GM19238 (cell line): ENCODE data around the gene ZMIZ2.
"Not testable (repeated sequence)": the region's sequence is repeated elsewhere in the genome, so short reads cannot be mapped to it uniquely, and the experiment has no call there.

Source experiments
- DNase-seq: peaks from one replicate; pipeline ENCODE4 v3.0.0; 2011; ENCODE audit warnings: low spot score; ENCODE audit not compliant: insufficient read length

The ZMIZ2 gene

DNA sequence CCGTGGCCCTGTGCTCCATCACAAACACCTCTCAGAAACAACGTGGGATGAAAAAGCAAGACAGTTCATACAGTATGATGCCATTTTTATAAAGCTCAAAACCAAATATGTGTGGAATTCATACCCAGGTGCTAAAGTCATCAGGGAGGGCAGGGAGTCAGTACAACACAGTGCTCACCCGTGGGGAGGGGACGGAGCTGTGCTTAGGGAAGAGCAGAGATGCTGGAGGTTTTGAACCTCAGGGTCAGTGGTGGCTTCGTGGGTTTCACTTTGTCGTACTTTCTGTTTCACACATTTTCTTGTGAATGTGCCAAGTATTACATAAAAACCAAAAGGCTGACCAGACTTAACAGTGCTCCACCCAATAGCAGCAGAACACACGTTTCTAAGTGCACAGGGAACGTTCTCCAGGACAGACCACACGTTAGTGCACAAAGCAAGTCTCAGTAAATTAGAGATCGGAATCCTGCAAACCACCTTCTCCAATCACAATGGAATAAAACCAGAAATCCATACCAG is 21.2 kb downstream of the ZMIZ2 start:
- peak; percentile 60 for DNase-seq

DNA sequence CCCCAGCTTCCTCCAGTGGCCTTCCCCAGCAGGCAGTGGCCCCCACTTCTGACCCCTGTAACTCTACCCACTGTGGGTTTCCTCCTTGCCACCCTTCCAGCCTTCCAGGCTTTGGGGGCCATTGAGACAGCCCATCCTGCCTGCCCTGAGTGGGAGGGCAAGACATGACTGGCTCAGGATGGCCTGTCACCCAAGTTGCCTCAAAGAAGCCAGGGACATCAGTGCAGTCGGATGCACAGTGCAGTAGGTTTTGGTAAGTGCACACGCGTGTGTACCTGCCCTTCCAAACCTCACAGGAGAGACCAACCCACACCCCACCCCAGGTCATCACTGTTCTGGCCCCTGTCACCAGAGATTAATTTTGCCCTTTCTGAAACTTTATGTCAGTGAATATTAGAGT is 22.7 kb downstream of the ZMIZ2 start:
- DNase-seq = no peak

DNA sequence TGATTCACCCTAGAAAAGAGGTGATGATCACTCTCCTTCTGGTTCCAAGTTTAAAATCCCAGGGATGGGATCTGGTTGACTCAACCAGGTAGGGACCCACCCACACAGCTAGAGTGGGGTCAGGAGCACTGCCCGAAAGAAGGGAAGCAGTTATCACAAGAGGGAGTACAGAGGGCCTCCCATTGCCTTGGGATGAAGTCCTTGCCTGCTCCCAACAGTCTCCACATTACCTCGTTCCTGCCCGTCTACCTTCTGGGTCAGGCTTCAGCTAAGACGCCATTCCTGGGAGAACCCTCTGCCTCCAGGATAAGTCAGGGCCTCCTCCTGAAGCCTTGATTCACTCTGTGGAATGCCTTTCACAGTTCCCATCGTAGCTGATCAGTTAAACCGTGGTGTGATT is 23.8 kb downstream of the ZMIZ2 start:
- no peak for DNase-seq

DNA sequence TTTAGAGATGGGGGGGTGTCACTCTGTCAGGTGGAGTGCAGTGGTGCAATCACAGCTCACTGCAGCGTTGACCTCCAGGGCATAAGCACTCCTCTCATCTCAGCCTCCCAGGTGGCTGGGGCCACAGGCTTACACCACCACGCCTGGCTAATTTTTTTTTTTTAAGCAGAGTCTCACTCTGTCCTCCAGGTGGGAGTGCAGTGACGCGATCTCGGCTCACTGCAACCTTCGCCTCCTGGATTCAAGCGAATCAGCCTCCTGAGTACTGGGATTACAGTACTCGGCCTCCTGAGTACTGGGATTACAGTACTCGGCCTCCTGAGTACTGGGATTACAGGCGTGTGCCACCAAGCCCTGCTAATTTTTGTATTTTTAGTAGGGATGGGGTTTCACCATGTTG is 24.2 kb downstream of the ZMIZ2 start:
- DNase-seq = no peak

DNA sequence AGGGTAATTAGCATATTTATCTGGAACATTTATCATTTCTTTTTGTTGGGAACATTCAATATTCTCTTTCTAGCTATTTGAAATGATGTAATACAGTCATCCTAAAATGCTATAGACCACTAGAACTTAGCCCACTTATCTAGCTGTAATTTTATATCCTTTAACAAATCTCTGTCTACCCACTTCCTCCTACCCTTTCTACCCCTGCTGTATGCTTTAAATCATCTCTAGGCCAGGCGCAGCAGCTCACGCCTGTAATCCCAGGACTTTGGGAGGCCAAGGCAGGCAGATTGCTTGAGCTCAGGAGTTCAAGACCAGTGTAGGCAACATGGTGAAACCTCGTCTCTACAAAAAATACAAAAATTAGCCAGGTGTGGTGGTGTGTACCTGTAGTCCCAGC is 25.8 kb downstream of the ZMIZ2 start:
- not testable (repeated sequence) for DNase-seq

DNA sequence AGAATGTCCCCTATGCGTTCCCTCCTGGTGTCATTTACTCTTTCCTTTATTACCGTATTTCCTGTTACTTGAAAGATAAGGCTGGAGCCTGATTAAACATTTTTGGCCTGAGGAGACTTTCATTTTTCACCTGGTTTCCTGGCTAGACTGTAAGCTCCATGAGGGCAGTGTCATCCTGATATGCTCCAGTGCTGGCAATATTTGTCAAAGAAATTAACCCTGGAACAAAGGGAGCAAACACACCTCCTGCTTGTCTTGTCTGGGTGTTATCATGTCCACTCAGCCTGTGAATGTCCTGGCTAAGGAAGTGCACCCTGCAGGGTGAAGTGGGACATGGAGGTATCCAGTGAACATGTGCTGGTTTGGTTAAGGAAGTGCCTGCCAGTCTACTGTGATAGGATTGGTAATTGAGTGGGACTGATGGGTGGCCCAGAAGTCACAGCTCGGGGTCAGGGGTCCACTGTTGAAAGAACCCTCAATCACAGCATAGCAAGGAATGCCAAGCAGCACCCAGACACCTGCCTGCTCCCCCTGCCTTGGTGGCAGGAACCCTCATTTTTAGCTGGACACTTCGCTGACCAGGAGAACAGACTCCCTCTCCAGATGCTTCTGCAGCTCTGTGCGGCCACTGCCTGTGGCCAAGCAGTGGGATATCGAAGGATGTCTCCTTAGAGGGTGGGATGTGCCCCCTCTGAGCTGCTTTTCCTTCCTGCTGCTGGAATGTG is 26.9 kb downstream of the ZMIZ2 start:
- DNase-seq = no peak

DNA sequence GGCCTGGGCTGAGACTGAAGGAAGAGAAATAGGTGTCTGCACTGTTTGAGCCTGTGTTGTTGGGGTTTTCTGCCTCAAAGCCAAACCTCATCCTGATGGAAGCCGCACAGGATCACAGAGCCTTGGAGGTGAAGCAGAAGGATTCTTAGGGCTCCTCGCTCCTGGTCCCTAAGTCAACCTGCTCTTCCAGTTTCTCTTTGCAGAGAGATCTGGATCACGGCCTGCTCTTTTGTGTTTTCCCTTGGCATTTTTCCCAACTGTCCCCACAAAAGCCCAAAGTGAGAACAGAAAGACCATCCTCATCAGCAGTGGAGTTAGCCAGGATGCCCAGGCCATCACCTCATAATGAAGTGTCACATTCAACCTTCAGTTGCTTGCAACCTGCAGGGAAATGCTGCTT is 27.6 kb downstream of the ZMIZ2 start:
- no peak for DNase-seq

DNA sequence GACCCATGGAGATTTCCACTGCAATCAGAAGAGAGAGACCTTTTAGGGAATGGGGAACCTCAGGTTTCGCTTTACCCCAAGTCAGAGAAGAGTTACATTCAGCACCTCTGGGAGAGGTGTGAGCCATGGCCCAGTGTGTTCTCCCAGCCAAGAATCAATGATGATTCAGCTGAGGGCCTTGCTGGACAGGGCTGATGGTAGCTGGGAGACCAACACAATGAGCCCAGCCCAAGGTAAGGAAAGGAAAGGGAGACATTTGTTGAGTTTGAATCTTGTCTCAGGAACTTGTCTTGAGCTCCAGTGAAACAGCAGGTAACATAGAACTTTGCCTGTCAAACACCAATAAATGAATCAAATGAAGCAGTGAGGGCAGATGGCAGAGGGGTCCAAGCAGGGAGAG is 33.8 kb downstream of the ZMIZ2 start:
- DNase-seq = no peak

DNA sequence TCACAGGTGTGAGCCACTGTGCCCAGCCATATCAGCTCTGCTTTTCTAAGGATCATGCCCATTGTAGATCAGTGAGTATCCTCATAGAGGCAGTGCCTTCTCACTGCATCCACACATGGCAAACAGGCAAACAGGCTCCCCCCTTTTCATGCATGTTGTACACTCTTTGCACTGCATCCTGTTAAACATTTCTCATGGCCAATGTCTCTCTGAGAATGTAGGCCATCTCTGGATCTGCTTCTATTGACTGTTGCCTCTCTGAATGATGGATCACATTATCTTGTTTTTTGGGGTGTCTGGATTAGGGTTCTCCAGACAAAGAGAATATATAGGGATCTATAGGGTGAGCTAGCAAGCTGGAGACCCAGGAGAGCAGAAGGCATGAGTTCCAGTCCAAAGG is 34.8 kb downstream of the ZMIZ2 start:
- DNase-seq = no peak

DNA sequence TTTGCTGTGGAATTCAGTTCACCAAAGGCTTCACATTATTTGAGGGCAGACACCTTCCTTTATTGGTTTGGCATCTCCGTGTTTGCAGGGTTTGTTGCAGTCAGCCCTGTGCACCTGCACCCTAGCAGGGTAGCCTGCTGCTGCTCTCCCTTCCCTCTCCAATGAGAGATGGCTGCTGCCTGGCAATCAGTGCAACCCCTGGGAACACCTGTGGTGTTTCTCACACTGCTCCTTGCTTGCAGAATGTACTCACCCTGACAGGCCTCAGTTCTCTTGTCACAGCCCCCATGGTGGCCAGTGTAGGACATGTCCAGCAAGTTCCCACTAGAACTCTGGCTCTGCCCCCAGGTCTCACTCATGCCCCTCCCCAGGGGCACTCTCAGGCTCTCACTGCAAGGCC is 35.7 kb downstream of the ZMIZ2 start:
- DNase-seq = no peak

DNA sequence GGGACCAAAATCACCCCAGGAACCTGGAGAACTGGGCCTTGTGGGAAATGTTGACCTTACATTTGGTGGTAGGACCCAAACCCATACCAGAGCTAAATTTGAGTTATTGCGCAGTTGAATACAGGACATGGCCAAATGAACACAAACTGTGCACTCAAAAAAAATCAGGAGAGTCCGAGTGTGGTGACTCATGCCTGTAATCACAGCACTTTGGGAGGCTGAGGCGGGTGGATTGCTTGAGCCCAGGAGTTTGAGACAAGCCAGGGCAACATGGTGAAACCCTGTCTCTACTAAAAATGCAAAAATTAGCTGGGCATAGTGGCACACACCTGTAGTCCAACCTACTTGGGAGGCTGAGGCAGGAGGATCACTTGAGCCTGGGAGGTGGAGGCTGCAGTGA is 36.6 kb downstream of the ZMIZ2 start:
- not testable (repeated sequence) for DNase-seq

DNA sequence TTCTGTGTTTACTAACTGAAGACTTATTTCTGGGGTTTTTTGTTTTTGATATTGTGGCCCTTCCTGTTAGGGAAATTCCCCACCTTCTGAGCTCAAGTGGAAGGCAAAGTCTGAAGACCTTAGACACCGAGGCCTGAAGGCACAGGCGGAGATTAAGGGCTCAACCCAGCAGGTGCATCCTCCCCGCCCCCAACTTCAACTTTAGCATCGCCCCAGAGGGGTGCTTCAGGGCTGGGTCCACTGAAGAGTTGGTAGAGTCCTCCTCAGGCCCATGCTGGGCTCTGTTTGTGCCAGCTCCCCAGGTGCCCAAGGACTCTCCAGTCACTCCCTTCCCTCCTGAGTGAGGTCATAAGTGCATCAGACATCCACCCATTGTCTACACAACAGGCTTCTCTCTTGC is 38.4 kb downstream of the ZMIZ2 start:
- DNase-seq = no peak

DNA sequence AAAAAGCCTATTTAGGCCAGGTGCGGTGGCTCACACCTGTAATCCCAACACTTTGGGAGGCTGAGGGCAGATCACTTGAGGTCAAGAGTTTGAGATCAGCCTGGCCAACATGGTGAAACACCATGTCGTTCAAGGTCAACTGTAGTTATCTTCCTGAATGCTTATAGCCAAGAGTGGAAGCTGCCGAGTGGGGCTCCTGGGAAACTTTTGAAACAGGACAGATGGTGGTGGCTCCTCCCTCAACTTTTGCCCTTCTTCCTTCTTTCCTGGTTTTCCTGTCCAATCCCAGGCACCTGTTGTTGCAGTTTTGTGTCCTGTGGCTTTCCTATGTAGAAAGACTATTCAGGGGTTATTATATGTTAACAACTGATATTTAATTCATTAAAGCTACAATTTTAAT is 39.1 kb downstream of the ZMIZ2 start:
- no peak for DNase-seq

DNA sequence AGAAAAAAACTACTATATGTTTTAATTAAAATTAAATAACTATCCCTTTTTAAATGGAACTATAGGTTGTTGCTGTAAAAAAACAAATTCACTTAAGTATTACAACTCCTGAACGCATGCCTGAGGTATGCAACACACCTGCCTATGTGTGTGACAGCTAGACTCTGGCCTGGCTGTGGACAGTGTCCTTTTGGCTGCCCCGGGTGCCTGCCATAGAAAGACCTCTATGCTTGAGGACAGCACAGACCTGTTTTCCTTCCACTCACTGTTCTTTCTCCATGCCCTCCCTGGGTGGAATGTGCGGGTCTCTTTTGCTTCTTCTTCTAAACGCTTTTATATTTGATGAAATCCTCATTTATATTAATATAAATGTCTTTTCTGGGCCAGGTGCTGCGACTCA is 41.3 kb downstream of the ZMIZ2 start:
- no peak for DNase-seq

DNA sequence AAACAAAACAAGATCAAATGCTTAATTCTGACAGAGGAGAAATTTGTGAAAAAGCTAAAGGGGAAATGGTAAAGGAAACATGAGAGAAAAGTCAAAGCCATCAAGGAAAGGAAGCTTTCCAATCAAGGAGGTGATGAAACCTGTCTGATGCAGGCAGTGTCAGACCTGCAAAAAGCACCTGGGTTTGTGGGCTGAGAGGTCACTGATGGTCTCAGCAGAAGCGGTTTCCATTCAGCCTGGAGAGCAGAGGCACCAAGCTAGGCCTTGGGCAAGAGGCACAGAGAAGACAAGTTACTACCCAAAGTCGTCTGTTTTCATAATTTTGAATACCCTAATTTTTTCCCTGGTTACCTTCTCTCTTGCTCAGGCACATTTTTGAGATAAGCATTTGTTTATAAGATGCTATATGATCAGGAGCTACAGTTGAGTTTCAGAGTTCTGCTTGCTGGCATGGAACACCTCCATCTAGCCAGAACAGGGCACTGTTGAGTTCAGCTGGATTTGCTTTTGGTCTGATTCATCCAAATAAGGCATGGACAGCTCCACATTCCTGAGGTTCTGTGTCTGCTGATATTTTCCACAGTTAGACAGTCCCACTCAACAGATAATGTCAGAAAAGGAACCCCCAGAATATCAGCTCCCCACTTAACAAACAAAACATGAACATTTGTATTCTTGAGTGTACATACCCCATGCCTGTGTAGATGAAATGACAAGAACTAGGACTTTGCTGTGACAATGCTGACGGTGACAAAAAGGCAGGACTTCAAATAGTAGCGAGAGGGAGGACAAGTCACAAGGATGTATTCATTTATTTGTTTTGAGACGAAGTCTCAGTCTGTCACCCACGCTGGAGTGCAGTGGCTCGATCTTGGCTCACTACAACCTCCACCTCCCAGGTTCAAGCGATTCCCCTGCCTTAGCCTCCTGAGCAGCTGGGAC is 42.9 kb downstream of the ZMIZ2 start:
- no peak for DNase-seq

DNA sequence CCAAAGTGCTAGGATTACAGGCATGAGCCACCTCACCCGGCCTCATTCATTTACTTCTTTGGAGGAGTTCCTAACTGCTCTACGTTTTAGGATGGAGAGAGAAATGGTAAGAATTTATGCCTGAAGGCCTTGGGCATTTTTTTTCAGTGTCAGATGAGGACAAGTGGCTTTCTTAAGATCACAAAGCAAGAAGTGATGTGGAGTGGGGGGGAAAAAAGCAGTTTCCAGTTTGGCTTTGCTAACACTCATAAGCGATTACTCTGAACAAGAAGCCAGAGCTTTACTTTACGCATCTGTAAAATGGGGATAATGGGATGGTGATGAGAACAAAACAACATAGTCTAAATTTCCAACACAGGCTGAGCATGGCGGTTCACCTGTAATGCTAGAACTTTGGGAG is 45.3 kb downstream of the ZMIZ2 start:
- no peak for DNase-seq

DNA sequence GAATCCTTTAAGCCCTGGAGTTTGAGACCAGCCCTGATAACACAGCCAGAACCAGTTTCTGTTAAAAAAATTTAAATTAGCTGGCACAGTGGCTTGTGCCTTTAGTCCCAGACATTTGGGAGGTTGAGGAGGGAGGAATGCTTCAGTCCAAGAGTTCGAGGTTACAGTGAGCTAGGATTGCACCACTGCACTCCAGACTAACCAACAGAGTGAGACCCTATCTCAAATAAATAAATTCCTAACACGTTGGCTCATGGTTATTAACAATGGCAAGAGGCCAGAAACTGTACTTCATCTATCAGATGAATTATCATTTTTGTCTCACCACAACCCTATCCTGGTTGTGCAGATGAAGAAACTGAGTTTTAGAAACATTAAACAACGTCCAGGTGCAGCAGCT is 45.7 kb downstream of the ZMIZ2 start:
- DNase-seq = no peak

DNA sequence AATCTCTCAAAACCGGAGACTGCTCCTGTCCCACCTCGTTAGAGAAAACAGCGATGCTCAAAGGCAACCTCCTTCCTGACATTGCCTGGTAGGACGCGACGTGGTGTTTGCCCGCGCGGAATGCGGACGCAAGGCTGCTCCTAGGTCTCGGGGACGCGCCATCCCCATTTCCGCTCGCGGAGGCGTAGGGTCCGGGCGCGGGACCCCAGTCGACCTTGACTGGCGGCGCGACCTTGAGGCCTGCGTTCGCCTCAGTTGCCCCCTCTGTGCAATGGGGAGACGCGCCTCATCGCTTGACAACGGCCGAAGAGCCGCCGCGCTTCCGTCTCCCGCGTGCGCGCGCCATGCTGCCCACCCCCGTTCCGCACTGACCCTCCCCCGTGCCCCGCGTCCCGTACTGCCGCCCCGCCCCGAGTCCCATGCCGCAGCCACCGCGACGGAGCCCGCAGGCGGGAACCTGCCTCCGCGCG is 47.4 kb downstream of the ZMIZ2 start:
- DNase-seq = peak; percentile 44

DNA sequence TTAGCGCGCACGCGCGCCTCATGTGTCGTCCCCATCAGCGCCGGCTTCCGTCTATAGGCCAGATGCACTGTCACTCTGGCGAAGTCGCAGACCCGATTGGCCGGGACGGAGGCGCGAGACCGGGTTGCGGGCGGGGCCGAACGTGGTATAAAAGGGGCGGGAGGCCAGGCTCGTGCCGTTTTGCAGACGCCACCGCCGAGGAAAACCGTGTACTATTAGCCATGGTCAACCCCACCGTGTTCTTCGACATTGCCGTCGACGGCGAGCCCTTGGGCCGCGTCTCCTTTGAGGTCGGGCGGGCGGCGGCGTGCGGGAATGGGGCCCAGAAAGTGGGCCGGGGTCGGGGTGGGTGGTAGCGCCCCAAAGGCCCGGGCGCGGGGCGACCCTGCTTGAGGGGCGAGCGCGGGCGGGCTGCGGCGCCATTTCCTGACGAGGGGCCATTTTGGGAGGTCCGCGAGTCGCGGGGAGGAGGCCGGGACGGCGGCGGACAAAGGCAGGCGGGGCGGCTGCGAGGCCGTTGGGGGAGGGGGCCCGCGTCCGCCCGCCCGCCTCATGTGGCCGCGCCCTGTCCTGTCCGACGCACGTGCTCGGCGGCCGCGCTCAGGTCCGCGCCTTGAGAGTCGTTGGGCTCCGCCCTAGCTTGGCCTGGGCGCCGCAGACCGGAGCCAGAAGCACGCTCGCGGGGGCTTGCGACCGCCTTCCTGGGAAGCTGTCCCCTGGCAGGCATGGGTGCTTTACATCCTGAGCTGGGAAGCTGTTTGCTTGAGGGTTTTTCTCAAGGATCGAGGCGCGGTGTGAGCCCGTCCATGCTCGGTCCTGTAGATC is 48.1 kb downstream of the ZMIZ2 start, which contains the start of gene PPIA:
TSS of gene PPIA (plus strand) at position 178 of the 825 bp plus-strand sequence. CDS start at position 222, 44 bp downstream.
- peak; percentile 99 for DNase-seq

DNA sequence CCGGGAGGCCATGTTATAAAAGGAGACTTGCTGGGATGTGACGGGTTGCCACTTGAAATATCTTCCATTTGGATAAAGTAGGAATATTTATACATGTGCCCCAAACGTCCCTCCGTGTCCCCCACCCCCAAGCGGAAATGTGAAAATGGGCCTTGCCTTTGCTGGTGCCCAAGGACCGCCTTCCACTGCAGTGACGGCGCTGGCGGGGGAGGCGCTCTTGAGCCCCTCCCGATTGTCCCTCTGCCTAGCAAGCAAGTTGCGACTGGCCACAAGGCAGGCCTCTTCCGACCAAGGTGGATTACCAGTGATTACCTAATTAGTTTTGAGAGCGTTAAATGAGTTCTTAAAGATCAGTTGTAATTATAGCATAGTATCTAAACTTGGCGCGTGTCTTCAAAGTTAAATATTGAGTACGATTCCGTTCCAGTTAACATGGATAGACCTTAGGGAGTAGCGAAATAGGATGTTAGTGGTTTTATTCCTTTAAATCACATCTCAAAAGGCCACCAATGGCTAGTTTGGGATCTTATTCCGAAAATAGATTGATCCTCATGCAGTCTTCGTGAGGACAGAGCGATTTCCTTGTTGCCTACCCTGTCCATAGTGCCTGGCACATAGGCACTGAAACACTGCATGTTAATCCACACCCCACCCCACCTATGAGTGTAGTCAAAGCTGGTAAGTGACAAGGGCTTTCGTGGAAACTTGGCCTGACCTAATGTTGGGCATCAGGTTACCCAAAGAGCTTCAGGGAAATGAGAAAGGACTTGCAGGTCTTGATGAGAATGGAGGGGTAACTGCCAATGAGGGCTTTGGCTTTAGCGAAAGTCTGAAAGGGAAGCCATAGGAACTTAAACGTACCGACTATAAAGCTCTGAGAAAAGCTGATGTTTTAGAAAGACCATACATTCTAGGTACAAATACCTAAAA is 48.9 kb downstream of the ZMIZ2 start:
- DNase-seq = peak; percentile 78
